SK-N-MC (cell line): ENCODE measurements around the gene TMEM232.

Experiments
- EZH2 ChIP-seq: fragments of 200-600 bp; sonication (generic); IDR thresholded peaks from one replicate; pipeline ENCODE4 v1.6.1; 2017; ENCODE audit warnings: antibody characterized with exemption
- FOXP2 ChIP-seq: optimal IDR thresholded peaks from 2 replicates; pipeline ENCODE3; 2011; ENCODE audit warnings: mild to moderate bottlenecking, moderate library complexity; ENCODE audit not compliant: insufficient read depth; ENCODE audit errors: extremely low read length, control extremely low read depth
- POLR2AphosphoS5 ChIP-seq: IDR thresholded peaks from 2 replicates; pipeline ENCODE4 v1.6.1; 2012; ENCODE audit warnings: mild to moderate bottlenecking, low read depth, low read length, borderline replicate concordance

- TF ChIP-seq EZH2 = no peak
- TF ChIP-seq POLR2AphosphoS5 = no peak
- no peak for TF ChIP-seq FOXP2
Measured at GRCh38 chr5:110638970-110639902, 87.2 kb downstream of the TMEM232 start.
